ENCODE measurements around the gene AMY1B.
"Not testable (repeated sequence)": the region's sequence is repeated elsewhere in the genome, so short reads cannot be mapped to it uniquely, and the experiment has no call there.

Gene AMY1B

DNA sequence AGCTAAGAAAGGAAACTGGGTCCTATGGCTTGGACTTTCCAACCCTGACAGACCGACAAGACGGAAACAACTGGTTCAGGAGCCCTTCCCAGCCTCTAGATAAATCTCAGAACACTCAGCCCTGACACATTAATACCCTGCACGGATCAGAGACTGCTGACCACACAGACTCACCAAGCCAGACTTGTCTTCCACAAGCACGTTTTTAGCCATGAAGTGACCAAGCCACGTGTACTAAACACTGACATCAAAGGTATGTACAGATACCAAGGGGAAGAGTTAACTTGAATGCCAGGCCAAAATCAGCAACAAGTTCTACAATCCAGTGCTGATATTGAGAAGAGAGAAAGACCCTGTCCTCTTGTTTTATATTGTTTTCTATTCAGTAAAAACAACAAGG, at the start of gene AMY1B:
Gene AMY1B, minus strand, starts transcription at position 101 of the 400 bp plus-strand sequence. CDS start 571 bp downstream, outside the sequence.
- CTCF ChIA-PET; DNase-seq (ENCODE audit: extremely low spot score); POLR2A ChIA-PET: not testable (repeated sequence)

GRCh38 chr1:103745040-103745439, 49.0 kb upstream of the AMY1B start:
- CTCF ChIA-PET; DNase-seq (ENCODE audit: extremely low spot score); POLR2A ChIA-PET: not testable (repeated sequence)

GRCh38 chr1:103744449-103744848, 48.4 kb upstream of the AMY1B start:
- CTCF ChIA-PET; POLR2A ChIA-PET; DNase-seq (ENCODE audit: extremely low spot score): not testable (repeated sequence)

DNA sequence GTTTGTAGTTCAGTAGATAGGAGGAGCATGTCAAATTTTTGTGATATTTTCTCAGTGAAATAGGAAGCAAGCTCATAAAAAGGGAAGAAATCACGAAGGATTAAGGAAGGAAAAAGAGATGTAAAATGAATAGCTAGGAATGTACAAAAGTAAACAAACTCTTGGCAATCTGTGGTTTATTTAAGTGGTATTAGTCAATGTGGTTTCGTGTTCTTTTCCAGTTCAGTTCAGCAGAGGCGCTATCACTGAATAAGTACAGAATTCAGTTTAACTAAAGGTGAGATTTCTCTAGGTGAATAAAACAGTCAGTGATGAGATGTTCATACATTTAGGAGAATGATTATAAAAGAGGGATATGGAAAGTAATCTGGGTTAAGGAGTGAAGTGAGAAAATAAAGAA, 42.0 kb upstream of the AMY1B start:
- DNase-seq (ENCODE audit: extremely low spot score); POLR2A ChIA-PET; CTCF ChIA-PET: not testable (repeated sequence)

DNA sequence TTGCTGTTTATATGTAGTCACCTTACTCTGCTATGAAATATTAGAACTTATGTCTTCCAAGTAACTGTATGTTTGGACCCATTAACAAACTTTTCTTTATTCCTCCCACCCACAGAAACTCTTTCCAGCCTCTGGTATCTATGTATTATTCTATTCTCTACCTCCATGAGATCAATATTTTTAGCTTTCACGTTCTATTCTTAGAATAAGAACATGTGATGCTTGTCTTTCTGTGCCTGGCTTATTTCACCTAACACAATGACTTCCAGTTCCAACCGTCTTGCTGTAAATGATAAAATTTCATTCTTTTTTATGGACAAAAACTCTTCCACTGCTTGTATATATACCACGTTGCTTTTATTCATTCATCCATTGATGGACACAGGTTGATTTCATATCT, 39.3 kb upstream of the AMY1B start:
- CTCF ChIA-PET; DNase-seq (ENCODE audit: extremely low spot score); POLR2A ChIA-PET: not testable (repeated sequence)

- CTCF ChIA-PET; POLR2A ChIA-PET; DNase-seq (ENCODE audit: extremely low spot score): not testable (repeated sequence)
Measured at GRCh38 chr1:103721473-103721872, 25.5 kb upstream of the AMY1B start.

DNA sequence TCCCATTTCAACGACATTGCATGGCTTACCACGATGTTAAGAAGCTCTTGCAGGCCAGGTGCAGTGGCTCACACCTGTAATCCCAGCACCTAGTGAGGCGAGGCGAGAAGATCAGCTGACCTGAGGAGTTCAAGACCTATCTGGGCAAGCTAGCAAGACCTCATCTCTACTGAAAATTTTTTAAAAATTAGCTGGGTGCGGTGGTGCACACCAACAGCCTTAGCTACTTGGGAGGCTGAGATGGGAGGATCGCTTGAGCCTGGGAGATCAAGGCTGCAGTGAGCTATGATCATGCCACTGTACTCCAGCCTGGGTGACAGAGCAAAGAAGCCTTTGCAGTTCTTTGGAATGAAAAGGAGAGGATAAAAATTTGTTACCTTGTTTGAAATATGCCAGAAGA, 21.4 kb upstream of the AMY1B start:
- CTCF ChIA-PET, result not testable (repeated sequence)

DNA sequence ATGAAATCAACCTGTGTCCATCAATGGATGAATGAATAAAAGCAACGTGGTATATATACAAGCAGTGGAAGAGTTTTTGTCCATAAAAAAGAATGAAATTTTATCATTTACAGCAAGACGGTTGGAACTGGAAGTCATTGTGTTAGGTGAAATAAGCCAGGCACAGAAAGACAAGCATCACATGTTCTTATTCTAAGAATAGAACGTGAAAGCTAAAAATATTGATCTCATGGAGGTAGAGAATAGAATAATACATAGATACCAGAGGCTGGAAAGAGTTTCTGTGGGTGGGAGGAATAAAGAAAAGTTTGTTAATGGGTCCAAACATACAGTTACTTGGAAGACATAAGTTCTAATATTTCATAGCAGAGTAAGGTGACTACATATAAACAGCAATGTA, 14.4 kb upstream of the AMY1B start:
- DNase-seq (ENCODE audit: extremely low spot score); CTCF ChIA-PET; POLR2A ChIA-PET: not testable (repeated sequence)

More for the DNA sequence above, 21.4 kb upstream of the AMY1B start:
- POLR2A ChIA-PET; DNase-seq (ENCODE audit: extremely low spot score): not testable (repeated sequence)

GRCh38 chr1:103707670-103708069, 11.7 kb upstream of the AMY1B start:
- DNase-seq (ENCODE audit: extremely low spot score); CTCF ChIA-PET; POLR2A ChIA-PET: not testable (repeated sequence)

- CTCF ChIA-PET, POLR2A ChIA-PET: not testable (repeated sequence)
Measured at GRCh38 chr1:103701256-103701655, 5.2 kb upstream of the AMY1B start.

GRCh38 chr1:103700669-103701068, 4.7 kb upstream of the AMY1B start:
- DNase-seq (ENCODE audit: extremely low spot score); CTCF ChIA-PET; POLR2A ChIA-PET: not testable (repeated sequence)

More at GRCh38 chr1:103701256-103701655, 5.2 kb upstream of the AMY1B start:
- DNase-seq (ENCODE audit: extremely low spot score), result not testable (repeated sequence)

DNA sequence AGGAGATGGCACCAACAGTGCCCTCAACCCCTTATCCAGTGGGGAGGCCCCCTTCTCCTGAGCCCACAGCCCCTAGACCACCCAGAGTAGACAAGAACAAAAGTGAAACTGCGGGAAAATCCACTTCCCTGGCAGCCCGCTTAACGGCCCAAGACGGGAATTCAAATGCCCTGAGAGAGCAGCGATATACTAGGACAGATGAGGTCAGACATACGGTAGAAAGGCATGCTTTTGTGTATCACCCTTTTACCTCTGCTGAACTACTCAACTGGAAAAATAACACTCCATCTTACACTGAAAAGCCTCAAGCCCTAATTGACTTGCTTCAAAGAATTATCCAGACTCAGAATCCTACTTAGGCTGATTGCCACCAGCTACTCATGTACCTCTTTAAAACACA, 1.4 kb upstream of the AMY1B start:
- CTCF ChIA-PET; DNase-seq (ENCODE audit: extremely low spot score); POLR2A ChIA-PET: not testable (repeated sequence)

GRCh38 chr1:103676335-103676734, 19.7 kb downstream of the AMY1B start:
- POLR2A ChIA-PET; CTCF ChIA-PET; DNase-seq (ENCODE audit: extremely low spot score): not testable (repeated sequence)

- POLR2A ChIA-PET; DNase-seq (ENCODE audit: extremely low spot score); CTCF ChIA-PET: not testable (repeated sequence)
Measured at GRCh38 chr1:103655460-103655859, 40.5 kb downstream of the AMY1B start, which contains the start of gene AMY1A. TSS of gene AMY1A (plus strand) at chr1:103655760. CDS start at chr1:103656331, 571 bp downstream.

- POLR2A ChIA-PET; DNase-seq (ENCODE audit: extremely low spot score); CTCF ChIA-PET: not testable (repeated sequence)
Measured at GRCh38 chr1:103654133-103654532, 41.9 kb downstream of the AMY1B start.

DNA sequence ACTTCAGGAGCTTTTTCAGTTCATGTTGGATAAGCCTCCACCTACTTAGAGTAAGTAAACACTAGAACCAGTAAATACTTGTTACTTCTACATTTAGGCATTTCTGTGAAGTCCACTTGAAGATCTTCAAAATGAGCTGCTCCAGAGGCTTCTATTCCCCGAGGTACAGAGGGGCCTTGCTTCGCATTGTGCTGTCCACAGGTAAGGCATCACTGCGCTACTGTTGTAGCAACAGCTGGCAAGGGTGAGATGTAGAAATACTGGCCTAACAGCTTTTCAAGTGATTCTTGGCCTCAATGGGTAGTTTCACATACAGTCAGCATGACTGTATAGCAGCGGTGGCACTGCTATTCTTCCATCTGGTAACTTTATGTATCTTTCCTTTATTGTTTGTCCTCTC, 45.1 kb downstream of the AMY1B start:
- CTCF ChIA-PET; POLR2A ChIA-PET; DNase-seq (ENCODE audit: extremely low spot score): not testable (repeated sequence)

- CTCF ChIA-PET; DNase-seq (ENCODE audit: extremely low spot score); POLR2A ChIA-PET: not testable (repeated sequence)
Measured at GRCh38 chr1:103650305-103650704, 45.7 kb downstream of the AMY1B start.

DNA sequence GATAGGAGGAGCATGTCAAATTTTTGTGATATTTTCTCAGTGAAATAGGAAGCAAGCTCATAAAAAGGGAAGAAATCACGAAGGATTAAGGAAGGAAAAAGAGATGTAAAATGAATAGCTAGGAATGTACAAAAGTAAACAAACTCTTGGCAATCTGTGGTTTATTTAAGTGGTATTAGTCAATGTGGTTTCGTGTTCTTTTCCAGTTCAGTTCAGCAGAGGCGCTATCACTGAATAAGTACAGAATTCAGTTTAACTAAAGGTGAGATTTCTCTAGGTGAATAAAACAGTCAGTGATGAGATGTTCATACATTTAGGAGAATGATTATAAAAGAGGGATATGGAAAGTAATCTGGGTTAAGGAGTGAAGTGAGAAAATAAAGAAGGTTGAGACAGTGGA, 52.1 kb downstream of the AMY1B start:
- POLR2A ChIA-PET; CTCF ChIA-PET; DNase-seq (ENCODE audit: extremely low spot score): not testable (repeated sequence)

DNA sequence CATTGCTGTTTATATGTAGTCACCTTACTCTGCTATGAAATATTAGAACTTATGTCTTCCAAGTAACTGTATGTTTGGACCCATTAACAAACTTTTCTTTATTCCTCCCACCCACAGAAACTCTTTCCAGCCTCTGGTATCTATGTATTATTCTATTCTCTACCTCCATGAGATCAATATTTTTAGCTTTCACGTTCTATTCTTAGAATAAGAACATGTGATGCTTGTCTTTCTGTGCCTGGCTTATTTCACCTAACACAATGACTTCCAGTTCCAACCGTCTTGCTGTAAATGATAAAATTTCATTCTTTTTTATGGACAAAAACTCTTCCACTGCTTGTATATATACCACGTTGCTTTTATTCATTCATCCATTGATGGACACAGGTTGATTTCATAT, 54.8 kb downstream of the AMY1B start:
- CTCF ChIA-PET; POLR2A ChIA-PET; DNase-seq (ENCODE audit: extremely low spot score): not testable (repeated sequence)

All from HEK293T (cell line).